Astrocyte of the spinal cord (primary cell): ENCODE data around the gene MAML3.

Experiments used
- DNase-seq: peaks from one replicate; pipeline ENCODE4 v3.0.0; 2011; ENCODE audit warnings: low read depth, low spot score
- H3K4me3 ChIP-seq: 2 replicates; pipeline ENCODE4 v1.5.1; 2011; ENCODE audit warnings: low read depth, mild to moderate bottlenecking, low read length, moderate library complexity
- in situ Hi-C: cut with HindIII; loops from 2 replicates; pipeline ENCODE4 v1.10.0; 2017; ENCODE audit warnings: low sequenced_read_pairs
- TF ChIP-seq, protein P1 (sequence below): IDR thresholded peaks from 2 replicates; pipeline ENCODE4 v1.5.1; 2012; ENCODE audit warnings: low read depth, mild to moderate bottlenecking, low read length, inconsistent platforms

Gene MAML3

DNA sequence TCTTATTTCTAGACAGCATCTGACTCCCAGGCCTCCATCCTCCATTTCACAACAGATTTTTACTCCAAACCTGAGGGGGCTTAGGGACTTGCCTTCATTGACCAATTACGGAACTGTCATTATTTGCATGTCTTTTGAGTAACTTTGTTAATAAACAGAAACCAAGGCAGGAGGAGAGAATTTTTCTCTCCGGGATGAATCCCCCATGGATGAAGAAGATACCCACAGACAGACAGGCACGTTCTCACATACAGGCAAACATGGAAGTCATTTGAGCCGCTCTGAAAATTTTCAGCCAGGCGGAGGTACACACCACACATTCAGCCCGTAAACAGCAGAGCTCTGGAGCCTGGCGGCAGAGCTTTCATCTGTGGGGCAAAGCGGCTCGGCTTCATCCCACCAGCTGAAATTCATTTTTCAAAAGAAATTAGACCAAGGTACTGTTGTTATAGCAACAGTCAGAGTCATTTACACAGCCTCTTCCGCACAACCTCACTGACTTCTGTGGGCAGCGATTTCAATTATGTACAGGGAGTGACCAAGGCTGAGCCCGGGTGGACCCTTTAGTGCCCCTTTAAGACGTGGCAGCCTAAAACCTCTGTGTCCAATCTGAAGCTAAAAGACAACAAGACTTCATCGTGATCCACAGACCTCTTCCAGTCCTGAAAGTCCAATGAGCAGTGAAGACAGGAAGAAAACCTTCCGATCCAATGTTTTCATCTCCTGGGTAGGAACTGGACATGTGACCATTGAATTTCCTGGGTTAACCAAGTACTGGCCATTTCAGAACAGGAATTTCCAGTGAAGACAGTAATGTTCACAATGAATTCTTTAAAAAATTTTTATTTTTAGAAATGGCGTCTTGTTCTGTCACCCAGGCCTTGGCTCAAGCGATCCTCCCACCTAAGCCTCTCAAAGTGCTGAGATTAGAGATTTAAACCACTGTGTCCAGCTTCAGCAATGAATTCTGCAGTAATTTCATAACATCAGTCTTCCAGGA, 251.4 kb downstream of the MAML3 start:
- TF ChIP-seq, protein P1, sequence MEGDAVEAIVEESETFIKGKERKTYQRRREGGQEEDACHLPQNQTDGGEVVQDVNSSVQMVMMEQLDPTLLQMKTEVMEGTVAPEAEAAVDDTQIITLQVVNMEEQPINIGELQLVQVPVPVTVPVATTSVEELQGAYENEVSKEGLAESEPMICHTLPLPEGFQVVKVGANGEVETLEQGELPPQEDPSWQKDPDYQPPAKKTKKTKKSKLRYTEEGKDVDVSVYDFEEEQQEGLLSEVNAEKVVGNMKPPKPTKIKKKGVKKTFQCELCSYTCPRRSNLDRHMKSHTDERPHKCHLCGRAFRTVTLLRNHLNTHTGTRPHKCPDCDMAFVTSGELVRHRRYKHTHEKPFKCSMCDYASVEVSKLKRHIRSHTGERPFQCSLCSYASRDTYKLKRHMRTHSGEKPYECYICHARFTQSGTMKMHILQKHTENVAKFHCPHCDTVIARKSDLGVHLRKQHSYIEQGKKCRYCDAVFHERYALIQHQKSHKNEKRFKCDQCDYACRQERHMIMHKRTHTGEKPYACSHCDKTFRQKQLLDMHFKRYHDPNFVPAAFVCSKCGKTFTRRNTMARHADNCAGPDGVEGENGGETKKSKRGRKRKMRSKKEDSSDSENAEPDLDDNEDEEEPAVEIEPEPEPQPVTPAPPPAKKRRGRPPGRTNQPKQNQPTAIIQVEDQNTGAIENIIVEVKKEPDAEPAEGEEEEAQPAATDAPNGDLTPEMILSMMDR, result no peak
- peak overlapping the region; percentile 50 for H3K4me3 ChIP-seq
- in situ Hi-C loops, result no loop called here
- peak; percentile 39 for DNase-seq

- peak; percentile 61 for DNase-seq
- in situ Hi-C loops, result no loop called here
- H3K4me3 ChIP-seq, result peak overlapping the region; percentile 50
- TF ChIP-seq, protein P1, result no peak
Observed at GRCh38 chr4:139901531-139902320, 252.3 kb downstream of the MAML3 start.

DNA sequence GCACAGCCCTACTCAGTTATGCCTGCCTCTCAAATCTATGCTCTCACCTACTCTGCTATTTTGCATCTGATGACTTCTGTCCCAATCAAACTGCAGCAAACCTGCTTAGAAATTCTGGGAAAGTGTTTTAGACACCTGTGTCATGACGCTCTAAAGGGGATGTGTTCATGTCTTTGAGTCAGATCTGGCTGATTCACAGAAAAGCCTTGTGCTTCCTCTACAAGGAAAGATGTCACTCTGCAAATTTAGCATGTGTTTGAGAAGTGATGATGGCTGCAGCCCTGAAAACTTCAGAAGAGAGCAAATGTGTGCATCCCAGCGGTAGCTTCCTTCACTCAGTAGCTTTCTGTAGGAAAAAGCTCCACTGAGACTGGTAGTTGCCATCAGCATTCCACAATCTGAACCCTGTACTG, 253.0 kb downstream of the MAML3 start:
- in situ Hi-C loops, result no loop called here
- TF ChIP-seq, protein P1, result no peak
- DNase-seq, result no peak
- H3K4me3 ChIP-seq, result no peak overlapping the region

GRCh38 chr4:139899346-139899745, 254.6 kb downstream of the MAML3 start:
- TF ChIP-seq, protein P1, result no peak

GRCh38 chr4:139898293-139898692, 255.7 kb downstream of the MAML3 start:
- no peak for DNase-seq
- TF ChIP-seq, protein P1, result no peak
- in situ Hi-C loops, result no loop called here
- H3K4me3 ChIP-seq, result no peak overlapping the region

More at GRCh38 chr4:139899346-139899745, 254.6 kb downstream of the MAML3 start:
- no peak overlapping the region for H3K4me3 ChIP-seq
- DNase-seq, result no peak
- in situ Hi-C loops, result no loop called here

GRCh38 chr4:139896091-139896604, 257.8 kb downstream of the MAML3 start:
- H3K4me3 ChIP-seq, result no peak overlapping the region
- TF ChIP-seq, protein P1, result no peak
- in situ Hi-C loops, result no loop called here
- no peak for DNase-seq
